A549 (cell line): Measurements from ENCODE around the gene BNC2.

Source experiments
- CEBPB ChIP-seq, 2 experiments: fragments of >200 bp in 1 of 2; sonication (Bioruptor Twin) in 1 of 2; formaldehyde crosslinking in 1 of 2; IDR thresholded peaks; 2 replicates each; pipeline ENCODE4 v1.6.1; 2012 to 2016
- CTCF ChIP-seq: fragments of >200 bp; sonication (Bioruptor Twin); formaldehyde crosslinking; IDR thresholded peaks from 3 replicates; pipeline ENCODE4 v1.5.1; 2016
- EHMT2 ChIP-seq: fragments of 200-600 bp; sonication (generic); IDR thresholded peaks from 2 replicates; pipeline ENCODE4 v1.6.1; 2016; ENCODE audit warnings: antibody characterized with exemption, low read depth, mild to moderate bottlenecking, moderate library complexity
- ELK1 ChIP-seq: fragments of 150-350 bp; IDR thresholded peaks from 2 replicates; pipeline ENCODE4 v1.6.1; 2014; ENCODE audit warnings: low read depth, mild to moderate bottlenecking, low read length
- EP300 ChIP-seq, 2 experiments: fragments of >200 bp; sonication (Bioruptor Twin); formaldehyde crosslinking; IDR thresholded peaks; 2 replicates in 1 of 2; 3 replicates in 1 of 2; pipeline ENCODE4 v1.6.1; 2016 to 2017
- HDAC2 ChIP-seq: fragments of 200-600 bp; sonication (generic); IDR thresholded peaks from 2 replicates; pipeline ENCODE4 v1.6.1; 2016
- JUN ChIP-seq, 2 experiments: fragments of >200 bp; sonication (Bioruptor Twin); formaldehyde crosslinking; IDR thresholded peaks; 2 replicates in 1 of 2; 3 replicates in 1 of 2; pipeline ENCODE4 v1.6.1; 2016 to 2017
- PBX3 ChIP-seq: IDR thresholded peaks from 2 replicates; pipeline ENCODE4 v1.6.1; 2012
- POLR2A ChIP-seq: IDR thresholded peaks from 2 replicates; pipeline ENCODE4 v1.6.1; 2012; ENCODE audit warnings: mild to moderate bottlenecking, low read length
- RCOR1 ChIP-seq: fragments of 150-350 bp; IDR thresholded peaks from 2 replicates; pipeline ENCODE4 v1.6.1; 2014; ENCODE audit warnings: antibody characterized with exemption, low read length, low read depth
- REST ChIP-seq: fragments of 200-600 bp; sonication (generic); IDR thresholded peaks from 2 replicates; pipeline ENCODE4 v1.6.1; 2016; ENCODE audit warnings: antibody characterized with exemption, mild to moderate bottlenecking, moderate library complexity
- RNF2 ChIP-seq: fragments of 200-600 bp; sonication (generic); IDR thresholded peaks from 2 replicates; pipeline ENCODE4 v1.6.1; 2016; ENCODE audit warnings: low read depth, mild to moderate bottlenecking, antibody characterized with exemption, moderate library complexity, borderline replicate concordance
- SMC3 ChIP-seq: fragments of >200 bp; sonication (Bioruptor Twin); formaldehyde crosslinking; IDR thresholded peaks from 3 replicates; pipeline ENCODE4 v1.6.1; 2018; ENCODE audit warnings: inconsistent platforms
- USF2 ChIP-seq: fragments of 450-650 bp; IDR thresholded peaks from 2 replicates; pipeline ENCODE4 v1.6.1; 2014; ENCODE audit warnings: antibody characterized with exemption

- TF ChIP-seq RNF2 = no peak
- TF ChIP-seq HDAC2 = no peak
- TF ChIP-seq REST = no peak
- TF ChIP-seq SMC3 = no peak
- no peak for TF ChIP-seq JUN (IDR thresholded peaks at IDR 0.05)
- no peak for TF ChIP-seq EP300 (IDR thresholded peaks at IDR 0.05)
- no peak for TF ChIP-seq CTCF
- TF ChIP-seq EHMT2 = no peak
- TF ChIP-seq USF2 = no peak
- no peak for TF ChIP-seq PBX3
- no peak for TF ChIP-seq POLR2A
- TF ChIP-seq CEBPB (IDR thresholded peaks at IDR 0.05) = no peak
- no peak for TF ChIP-seq RCOR1
- TF ChIP-seq ELK1 = no peak
Observed at GRCh38 chr9:16543225-16543624, 327.2 kb downstream of the BNC2 start.
